ENCODE data around the gene SLC35E1.

Gene SLC35E1

DNA sequence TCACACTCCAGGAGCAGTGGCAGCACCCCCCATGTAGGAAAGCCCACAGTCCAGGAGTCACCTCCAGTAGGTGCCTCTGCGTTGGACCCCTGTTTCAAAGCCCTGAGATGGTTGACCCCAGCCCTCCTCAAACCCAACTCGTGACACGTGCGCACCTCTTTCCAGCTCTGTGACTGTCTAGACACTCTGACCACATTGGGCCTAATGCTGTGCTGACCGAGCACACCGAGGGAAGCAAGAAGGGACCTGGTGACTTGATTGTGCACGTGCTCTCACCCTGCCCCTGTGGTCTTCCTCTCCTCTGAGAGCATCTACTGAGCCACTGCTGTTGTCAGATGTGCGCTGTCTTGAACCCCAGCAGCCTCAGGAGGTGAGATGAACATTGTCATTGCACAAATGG, 22.9 kb upstream of the SLC35E1 start:
- DNase-seq, result no peak

DNA sequence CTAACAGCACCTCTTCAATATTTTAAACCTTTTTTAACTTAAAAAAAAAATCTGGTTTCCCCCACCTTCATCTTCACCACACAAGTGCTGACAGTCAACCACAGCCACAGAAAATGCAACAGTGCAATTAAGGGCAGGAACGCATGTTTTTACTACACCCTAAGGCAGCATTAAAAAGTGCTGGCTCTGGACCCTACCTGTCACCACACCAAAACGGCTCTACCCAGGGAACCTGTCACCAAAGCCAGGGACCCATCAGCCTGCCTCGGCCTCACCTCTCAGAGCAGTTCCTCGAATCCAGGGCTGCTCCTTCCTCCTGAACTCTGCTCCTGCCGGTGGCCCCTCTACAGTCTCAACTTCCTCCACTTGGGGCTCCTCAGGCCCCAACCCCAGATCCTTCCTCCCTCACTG, 22.5 kb upstream of the SLC35E1 start:
- DNase-seq, result peak; percentile 34

DNA sequence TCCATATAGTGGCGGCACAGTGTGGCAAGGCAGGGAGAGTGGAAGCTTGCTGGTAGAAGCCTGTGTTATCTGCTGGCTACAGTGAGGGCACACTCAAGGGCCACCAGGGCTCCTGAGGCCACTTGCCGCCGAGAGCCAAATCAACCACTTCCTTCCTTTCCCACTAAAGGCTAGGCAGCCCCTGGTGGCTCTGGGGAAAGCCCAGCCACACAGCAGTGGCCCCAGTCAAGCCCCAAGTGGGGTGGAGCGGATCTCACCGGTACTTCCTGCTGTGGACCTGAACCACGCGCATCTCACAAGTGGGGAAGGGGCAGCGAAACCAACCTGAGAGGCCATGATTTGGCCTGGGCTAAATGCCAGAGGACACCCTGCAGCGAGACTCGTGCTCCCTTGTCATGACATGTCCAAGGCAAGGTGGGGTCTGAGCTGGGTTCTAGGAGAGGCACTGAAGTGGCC, 21.9 kb upstream of the SLC35E1 start:
- DNase-seq, result peak; percentile 35

DNA sequence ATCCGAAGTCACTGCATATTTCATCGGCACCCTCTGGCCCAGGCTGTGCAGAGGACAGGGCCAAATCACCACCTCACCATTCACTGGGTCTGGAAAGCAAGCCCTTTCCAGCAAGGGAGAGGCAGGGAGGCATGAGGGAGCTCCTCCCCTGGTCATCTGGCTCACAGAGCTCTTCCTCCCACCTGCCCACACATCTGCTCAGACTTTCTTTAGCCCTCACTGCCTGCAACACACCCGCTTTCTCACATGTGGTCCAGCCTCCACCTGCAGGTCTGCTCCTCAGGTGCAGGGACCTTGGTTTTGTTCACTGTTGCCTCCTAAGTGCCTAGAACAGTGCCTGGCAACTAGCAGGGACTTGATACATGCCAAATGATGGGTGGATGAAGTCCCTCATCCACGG, 21.0 kb upstream of the SLC35E1 start:
- DNase-seq, result no peak

DNA sequence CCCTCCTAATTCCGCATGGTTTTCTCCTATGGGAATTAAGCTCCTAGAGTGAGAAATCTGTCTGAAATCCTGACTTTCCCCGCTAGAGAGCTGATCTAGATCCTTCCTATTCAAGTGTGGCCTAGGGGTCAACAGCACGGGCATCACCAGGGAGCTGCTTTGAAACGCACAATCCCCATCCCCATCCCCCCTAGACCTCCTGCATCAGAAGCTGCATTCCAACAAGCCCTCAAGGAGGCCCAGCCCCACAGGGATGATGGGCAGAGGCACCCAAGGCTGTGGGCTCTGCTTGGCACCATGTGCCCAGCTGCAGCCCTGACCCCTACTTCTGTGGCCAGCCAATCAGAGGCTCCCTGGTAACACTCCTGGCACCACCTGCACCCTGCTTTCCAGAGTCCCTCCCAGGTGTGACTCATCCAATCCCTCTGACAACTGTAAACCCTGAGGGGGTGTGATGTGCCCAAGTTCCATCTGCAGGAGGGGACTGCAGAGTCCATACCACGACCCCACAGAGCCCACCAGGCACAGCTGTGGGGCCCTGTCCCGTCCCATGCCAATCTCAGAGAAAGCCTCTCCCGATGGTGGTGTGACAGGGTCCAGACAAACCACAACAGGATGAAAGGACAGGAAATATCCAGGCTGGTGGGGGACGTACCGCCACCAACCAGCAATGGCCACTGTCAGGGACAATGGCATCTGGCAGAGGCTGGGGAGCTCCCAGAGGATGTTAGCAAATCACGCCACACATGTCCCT, 19.8 kb upstream of the SLC35E1 start:
- no peak for DNase-seq

DNA sequence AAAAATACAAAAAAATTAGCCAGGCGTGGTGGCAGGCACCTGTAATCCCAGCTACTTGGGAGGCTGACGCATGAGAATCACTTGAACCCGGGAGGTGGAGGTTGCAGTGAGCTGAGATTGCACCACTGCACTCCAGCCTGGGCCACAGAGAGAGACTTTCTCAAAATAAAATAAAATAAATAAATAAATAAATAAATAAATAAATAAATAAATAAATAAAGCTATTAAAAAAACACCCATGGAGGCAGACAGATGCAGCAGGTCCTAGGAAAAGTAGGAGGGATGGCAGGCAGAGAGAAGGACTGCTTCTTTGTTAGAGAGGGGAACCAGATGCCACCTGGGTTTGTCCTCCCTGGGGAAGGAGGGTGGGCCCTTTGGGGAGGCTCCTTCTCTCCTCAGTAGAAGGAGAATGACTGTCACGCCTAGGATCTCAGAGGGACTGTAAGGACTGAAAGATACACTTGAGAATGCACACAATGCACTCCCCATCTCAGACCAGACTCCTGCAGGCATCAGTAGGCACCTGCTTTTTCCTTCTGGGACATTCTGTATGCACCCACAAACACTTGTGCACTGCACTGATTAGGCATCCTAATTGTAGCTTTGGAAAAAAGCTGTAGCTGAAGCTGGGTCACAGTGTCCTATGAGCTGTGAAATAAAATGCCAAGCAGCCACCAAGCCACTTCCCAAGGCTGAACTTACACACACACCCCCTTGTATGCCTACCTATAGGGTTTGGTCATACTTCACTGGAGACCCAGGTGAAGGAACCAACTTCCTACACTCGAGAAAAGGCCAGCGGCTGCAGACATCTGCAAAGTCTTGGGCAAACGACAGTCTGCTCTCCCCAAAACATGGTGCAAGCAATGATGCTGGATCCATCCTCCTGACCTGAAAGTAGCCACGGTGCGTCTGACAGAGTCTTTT, 18.9 kb upstream of the SLC35E1 start:
- DNase-seq, result no peak

DNA sequence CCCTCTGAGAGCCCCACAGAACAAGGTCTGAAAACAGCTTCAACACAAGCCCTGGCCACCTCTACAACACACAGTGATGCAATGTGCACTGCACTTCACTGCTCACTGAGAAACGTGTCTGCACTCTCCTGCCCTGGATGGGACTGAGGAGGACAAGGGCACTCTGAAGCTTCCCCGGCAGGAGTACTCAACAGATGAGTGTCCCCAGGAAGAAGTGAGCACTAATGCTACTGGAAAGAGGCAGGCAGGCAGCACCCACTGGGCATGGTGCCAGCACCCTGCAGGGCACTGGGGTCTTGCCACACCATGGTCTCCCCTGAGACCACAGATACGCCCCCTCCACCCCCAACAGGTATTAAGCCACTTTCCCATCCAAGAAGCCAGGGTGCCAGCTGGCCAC, 17.7 kb upstream of the SLC35E1 start:
- DNase-seq, result no peak

DNA sequence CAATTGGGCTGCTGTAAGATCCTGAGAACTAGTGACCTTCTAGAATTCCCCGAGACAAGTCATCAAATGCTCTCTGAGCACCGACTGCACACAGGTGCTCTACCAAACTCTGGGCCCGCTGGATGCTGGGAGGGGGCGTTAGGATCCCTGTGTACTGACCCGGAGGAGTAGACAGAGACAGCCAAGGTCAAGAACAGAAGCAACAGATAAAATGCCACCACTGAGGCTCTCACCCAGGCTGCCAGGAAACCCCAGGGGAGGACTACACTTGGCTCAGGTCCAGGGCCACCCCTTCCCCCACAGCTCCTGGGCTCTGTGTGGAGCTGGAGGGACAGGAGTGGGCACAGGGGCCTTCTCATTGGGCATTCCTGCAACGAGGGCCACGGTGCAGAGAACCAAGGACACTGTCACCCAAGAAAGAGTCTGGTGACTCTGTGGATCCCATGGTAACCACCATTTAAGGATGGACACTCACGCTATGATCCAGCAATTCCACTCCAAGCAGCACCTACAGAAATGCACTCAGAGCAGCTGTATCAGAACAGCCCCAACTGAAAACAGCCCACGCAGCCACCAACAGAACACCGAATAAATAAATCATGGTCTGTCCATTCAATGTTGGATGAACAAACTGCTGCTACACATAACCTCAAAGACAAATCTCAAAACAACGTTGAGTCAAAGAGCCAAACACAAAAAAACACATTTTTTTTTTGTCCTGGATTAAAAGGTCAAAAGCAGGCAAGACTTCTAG, 16.8 kb upstream of the SLC35E1 start:
- no peak for DNase-seq

DNA sequence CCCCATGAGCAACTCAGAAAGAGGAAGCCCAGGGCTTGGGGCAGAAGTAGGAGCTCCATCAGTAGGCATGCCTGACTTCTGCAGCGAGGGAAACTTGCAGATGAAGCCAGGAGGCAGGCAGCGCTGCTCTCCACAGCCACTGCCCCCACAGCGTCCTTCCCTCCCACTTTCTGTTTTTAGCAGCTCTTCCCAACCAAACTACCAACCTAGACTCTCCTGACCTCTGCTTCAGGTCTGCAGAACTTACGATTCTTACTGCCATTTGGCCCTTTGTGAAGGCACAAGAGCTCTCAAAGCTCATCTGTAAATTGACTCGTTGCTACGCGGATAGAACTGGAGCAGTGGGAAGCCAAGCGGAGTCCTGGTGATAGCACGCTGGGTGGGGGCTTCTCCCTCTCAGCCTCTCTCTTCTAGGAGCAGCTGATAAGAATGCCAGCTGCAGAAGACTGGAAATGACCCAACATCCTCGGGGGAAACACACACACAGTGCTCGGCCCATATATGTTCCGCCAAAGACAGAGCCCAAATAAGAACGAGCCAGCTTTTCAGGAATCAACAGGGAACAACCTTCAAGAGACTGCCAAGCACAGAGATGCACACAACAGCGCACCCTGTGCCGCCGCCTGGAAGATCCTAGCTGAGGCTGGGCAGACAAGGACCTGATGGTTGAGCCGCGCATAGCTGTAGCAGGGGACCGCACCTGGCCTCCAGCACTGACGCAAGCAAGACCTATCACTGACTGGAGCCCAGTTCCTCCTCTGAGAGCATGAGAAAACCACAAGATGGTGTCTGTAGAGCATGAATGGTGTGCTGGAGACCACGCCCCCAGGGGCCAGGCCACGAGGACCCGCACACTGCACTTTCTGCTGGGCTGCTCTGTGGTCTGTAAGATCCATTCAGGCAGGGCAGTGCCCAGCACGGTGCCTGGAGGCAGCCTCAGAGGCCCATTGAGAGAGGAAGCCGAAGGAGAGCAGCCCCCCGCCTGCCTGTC, 15.9 kb upstream of the SLC35E1 start:
- DNase-seq, result peak; percentile 79

DNA sequence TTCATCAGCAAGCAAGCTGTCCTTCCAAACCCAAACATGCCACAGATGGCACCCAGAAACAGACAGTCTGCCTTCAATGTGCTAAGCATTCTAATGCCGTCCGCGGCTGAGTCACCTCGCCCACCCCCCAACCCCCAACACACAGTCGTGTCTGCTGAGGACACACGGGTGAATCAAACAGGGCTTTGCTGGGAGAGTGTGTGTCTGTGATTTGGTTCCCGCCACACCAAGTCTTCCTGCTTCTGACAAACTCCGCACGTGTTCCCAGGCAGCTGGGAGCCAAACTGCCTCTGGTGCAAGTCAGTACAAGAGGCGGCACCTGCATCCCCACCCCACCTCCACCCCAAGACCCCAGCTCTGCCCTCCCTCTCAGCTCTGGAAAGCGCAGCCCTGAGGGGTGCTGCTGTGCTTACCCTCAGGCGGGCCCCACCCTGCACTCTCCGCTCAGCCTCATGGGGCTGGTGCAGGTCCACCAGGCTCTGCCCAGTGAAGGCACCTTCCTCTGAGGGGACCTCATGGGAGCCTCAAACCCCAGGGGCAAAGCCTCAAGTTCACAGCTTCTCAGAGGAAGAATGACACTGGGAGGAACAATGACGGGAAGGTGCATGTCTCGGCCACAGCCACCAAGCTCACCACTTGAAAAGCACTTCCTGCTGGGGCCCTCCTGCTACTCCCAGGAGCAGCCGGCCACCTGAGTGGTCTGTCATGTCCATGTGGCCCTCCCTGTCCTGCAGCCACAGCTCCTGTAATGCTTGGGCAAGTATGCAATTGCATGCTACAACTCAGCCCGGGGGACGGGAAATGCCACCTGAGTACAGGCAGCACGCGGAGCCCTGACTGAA, 15.0 kb upstream of the SLC35E1 start:
- peak; percentile 66 for DNase-seq

DNA sequence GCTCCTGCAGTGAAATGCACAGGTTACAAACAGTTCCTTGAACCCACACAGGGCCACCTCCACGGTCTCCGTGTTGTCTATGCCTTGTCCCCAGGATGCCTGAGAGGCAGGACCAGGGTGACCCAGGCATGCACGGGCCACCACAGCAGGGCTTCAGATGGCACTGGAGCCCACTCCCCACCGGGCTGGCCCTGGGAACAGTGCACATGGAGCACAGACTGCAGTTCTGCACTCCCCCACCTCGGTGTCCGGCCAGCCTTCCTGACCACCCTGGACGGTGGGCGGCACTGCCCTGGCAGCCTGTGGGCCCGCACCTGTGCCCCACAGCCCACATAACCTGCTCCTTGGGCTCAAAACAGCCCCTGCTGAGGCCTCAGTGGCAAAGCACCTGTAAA, 14.3 kb upstream of the SLC35E1 start:
- DNase-seq, result no peak

DNA sequence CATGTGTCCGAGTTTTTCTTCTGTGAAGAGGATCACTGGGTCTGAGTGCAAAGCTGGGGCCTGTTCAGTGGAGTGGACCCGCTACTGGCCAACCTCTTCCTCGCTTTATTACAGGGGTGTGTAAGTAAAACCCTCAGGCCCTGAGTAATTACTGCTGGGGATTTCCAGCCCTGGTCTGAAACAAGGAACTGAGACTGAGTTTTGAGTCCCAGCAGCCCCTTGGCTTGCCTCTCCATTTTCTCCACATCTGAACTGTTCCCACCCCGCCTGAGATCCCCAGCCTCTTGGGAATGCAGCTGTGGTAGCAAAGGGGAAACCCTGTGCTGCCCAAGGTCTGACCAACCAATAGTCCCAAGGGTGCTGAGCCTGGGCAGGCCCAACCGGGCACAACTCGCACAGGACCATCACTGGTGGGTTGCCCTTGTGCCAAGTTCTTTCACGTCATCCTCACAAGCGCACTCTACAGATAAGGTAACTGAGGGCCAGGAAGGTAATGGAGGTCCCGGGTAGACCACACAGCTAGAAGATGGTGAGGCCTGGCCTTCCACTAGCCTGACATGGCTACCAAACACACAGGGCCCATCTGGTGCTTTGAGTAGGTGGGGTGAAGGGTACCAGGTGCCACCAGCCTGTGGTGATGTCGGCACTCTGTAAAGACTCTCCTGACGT, 13.7 kb upstream of the SLC35E1 start:
- peak; percentile 56 for DNase-seq

DNA sequence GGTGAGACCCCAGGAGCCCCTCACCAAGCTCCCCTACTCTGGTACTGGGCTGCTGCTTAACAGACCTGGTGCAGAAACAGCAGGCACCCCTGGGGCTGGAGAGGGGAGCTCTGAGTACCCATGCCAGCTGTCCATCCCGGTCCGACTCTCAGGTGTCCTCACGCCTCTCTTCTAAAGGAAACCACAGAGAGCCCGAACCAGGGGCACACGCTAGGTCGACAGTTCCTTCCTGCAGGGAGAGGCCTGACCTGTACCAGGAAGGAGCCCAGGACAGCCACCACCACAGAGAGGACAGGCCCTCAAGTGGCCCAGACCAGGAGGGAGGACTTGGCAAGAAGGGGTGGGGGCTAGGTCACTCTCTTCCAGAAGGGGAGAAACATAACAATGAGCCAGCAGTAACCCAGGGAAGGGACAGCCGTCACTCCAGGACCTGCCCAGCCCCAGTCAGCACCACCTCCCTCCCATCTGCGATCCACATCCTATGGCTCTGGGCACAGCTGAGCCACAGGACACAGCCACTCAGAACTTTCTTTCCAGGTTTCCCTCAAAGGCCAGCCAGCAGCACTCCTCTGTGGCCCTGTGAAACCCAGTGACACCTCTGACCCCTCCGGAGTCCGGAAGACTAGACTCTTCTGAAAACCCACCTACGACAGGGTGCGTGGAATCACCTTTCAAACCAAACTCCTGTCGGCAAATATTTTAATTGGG, 13.0 kb upstream of the SLC35E1 start:
- DNase-seq, result no peak

DNA sequence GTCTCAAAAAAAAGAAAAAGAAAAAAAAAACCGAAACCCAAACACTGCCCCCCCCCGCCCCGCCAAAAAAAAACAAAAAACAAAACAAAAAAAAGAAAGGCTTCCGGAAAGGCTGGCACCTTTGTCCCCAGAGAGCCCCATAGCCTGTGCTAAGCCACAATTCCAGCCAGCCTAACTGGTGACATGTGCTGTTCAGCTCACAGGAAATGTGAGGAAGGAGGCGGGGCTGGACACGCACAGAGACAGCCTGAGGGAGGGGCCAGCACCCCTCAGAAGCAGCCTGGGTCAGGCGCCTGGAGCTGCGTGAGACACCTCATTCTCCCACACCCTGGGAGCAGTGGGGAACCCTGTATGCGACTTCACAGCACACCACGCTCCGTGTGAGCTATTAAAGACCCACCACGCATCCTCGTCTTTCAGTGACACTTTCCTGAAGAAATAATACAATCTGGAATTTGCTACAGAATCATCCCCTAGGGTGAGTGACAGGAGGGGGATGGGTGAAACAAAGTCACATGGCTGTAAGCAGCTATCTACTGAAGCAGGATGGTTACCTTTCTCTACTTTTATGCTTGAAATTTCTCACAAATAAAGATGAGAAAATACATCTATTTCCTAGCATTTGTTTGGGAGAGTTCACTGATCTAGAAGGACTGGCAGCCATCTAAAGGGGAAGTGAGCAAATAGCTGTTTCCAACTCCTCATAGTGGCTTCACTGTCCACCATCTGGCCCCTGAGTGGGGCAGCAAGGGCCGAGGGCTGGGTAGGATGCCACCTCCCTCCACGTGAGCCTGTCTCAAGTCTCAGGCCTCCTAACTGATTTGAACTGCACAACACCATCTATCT, 12.3 kb upstream of the SLC35E1 start:
- peak; percentile 91 for DNase-seq

DNA sequence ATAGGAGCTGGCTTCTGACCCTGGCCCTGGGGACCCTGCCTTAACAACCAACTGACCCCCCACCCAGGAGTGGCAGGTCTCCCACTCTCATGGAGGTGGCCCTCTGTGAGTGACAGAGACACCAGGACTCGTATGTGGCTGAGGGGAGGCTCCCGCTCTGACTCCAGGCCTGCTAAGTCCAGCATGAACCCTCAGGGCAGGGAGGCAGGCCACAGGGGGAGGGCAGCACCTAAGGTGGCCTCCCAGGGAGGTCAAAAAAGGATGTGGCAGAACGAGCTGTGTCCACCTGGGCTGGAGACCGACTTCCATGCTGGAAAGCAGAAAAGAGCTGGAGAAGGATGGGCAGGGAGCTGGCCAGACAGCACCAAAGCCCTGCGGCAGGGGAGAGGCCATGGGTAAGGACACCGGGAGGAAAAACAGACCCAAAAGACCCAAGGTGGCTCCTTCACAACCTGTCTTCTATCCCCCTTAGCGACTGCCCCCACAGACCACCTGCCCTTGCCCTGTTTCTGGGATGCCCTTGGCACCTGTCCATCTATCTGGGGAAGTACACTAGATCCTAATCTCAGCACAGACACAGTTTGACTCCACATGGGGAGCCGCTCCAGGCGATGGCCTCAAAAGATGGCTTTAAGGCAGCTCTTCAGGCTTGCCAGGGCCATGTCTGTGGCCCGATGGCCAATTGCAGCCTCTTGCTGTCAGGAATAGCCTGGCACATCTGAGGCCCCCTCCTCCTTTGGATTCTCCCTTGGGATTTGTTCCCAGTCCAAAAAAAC, 10.5 kb upstream of the SLC35E1 start:
- DNase-seq, result no peak

DNA sequence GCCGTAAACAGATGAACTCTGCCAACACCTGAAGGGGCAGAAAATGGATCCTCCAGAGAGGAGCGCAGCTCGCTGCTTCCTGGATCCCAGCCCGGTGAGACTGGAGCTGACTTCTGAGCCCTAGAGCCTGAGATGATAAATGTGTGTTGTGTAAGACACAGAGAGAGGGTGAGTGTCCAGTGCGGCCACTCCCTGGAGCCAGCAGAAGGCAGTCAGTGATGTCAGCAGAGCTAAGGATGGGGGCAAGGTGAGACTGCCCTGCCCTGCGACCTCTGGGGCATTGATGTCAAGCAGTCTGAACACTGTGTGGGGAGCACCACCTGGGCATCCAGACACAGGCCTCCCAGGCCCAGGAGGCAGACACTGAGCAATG, 9.7 kb upstream of the SLC35E1 start:
- DNase-seq, result no peak

DNA sequence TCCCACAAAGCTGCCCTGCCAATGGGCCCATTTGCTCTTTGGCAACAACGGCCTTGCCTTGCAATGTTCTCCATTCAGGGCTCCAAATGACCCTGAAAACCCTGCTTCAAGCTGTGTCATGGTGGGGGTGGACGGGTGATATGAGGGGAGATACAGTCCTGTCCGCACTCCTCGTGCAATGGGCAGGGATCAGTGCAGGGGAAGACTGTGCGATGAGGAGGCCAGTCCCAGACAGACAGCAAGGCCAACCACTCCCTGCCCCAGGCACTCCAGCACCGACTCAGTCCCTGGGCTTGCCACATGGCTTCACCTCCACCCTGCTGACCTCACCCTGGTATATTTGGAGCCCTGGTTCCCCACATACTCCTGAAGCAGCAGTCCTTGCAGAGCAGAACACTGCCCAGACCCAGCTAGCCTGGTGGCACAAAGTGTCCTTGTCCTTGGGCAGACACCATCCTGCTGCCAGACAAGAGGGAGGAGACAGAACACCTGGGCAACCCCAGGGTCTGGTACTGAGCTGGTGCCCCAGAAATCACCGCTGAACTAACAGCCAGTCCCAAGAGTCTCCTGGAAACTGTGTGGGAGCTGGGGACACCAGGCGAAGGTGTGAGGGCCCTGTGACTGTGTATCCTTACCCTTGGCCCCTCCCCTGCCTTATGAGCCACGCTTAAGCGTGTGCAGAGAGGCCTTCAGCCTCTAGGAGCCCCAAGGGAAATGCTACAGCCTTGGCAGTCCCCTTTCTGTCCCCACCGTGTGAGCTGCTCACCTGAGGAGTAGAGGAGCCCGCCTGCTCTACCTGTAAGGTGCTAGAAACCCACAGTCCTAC, 9.1 kb upstream of the SLC35E1 start:
- no peak for DNase-seq

Data from activated CD4-positive, alpha-beta T cell treated with anti-CD3 and anti-CD28 coated beads for 48 hours (primary cell).